GM04504 (cell line): ENCODE data around the gene CDH4.

Experiments used
- DNase-seq: peaks from one replicate; pipeline ENCODE4 v3.0.0-alpha.2; 2012; ENCODE audit warnings: low read depth

The CDH4 gene

DNA sequence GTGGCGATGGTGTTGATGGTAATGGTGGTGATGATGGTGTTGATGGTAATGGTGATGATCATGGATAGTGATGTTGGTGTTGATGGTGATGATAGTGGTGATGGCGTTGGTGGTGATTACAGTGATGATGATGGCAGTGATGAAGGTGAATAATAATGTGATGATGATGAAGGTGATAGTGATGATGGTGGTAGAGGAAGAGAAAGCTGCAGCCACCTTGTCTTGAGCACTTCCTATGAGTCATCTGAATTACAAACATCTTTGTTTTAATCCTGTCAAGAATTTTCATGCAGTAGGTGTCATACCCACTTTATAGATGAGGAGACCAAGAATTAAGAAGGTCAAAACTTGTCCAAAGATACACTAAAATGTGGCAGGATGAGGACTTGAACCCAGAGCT lies 571.2 kb downstream of the CDH4 start:
- DNase-seq = no peak

DNA sequence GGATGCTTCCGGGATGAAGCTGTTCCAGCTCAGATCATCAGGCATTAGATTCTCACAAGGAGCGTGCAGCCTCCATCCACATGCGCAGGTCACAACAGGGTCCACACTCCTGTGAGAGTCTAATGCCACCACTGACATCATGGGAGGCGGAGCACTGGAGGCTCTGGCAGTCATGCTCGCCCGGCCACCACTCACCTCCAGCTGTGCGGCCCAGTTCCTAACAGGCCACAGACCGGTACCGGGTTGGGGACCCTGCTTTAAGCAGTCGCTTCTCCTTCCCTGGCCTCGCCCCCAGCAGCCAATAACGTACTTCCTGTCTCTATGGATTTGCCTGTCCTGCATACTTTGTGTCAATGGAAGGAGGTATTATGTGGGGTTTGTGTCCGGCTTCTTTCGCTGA lies 576.8 kb downstream of the CDH4 start:
- DNase-seq = no peak

DNA sequence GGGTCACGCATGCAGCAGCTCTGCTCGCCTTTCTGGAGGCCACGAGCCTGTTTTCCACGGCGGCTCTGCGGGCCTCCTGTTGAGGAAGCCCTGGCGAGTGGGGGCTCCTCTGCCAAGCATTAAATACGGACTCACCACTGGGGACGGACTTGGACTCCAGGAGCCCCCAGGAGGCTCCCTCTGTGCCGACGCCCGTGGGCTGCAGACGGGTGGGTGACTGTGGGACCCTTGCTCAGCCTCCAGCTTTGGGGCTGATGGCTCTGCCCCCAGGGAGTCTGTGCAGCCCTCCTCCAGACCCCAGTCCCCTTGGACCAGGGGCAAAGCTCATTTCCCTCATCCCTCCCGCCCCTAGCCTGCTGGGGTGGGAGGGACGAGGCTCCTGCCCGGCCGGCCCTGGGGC lies 577.5 kb downstream of the CDH4 start:
- DNase-seq = no peak

DNA sequence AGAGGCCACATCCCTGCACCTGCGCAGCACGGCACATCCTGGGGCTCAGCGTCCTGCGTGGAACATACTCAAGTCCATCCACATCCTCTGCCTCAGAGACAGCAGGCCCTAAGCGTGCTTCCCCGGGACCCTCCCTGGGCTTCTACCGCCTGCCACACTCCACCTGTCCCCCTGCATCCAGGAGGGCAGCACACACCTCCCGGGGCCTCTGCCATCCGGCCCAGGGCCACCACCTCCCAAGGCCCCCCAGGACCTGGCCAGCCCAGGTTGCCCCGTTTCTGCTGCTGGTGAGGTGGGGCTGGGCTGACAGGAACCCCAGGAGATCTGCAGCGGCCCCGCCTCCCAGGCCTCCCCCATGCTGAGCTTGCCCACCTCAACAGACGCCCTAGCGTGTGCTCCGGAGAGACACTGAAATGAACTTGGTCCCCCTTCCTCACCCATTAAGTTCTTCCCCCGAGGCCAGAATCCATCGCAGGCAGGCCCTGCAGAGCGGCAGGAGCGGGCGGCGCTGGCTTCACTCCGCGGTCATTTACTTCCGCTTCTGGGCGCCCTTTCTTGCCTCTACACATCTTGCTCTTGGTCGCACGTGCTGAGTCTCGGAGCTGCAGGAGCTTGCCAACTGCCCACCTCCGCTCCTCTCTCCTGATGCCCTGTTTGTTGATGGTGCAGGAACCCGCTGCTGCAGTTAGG lies 578.3 kb downstream of the CDH4 start:
- no peak for DNase-seq

DNA sequence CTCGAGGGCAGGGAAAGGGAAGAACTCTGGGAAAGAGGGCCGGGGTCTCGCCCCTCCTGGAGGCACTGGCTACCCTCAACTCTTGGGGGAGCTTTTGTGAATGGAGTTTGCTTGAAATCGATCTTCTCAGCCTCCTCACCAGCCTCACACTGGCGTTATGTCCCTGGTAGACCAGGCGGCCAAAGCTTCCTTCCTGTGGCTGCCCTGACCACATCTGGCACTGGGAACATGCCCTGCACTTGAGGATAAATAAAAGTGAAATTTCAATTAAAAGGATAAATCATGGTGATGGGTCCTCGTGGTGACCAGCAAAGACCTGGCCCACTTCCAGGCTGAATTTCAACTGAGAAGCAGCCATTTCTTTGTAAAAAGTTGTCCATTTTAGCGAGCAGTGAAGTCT lies 578.9 kb downstream of the CDH4 start:
- DNase-seq = no peak

DNA sequence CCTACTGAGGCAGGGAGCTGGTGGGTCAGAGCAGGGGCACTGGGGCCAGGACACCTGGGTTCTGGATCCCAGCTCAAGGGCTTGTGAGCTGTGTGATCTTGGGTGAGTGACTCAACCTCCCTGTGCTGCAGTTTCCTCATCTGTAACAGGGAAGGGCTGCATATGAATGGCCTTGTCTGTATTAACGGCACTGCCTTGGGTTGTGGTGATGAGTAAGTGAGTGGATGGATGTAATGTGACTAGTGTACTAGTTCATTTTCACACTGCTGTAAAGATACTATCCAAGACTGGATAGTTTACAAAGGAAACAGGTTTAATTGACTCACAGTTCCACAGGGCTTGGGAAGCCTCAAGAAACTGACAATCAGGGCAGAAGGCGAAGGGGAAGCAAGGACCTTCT lies 580.1 kb downstream of the CDH4 start:
- no peak for DNase-seq

DNA sequence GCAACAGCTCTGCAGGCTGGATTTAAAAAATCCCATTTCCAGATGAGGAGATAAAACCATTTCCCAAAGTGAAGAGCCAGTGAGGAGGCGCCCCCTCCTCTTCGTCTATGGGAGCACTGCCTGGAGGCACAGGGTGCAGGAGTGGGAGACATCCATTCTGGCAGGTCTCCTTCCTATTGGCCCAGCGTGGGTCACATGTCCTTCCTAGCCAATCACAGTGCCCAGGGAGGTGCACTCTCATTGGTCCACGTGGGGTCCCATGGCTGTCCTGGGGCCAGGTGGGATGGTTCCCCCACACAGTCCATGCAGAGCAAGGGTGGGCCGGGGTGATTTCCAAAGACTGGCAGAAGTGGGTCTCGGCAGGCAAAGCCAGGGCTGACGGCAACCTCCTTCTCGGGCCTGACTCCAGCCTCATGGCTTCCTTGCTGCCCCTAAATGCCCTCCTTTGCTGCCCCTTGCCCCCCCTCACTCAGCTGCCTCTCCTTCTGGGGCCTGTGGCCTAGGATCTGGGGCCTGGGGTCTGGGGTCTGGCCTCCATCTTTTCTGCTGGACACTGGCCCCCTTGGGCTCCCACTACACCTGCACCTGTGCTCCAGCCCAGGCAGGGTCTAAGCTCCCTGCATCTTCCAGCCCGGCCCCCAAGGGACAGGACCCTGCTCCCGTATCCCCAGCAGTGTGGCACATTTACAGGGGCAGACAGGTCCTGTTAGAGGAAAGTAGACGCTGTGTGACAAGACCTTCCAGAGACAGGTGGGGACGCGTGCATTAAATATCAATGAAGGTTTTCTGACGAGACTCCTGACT lies 581.9 kb downstream of the CDH4 start:
- DNase-seq = no peak

DNA sequence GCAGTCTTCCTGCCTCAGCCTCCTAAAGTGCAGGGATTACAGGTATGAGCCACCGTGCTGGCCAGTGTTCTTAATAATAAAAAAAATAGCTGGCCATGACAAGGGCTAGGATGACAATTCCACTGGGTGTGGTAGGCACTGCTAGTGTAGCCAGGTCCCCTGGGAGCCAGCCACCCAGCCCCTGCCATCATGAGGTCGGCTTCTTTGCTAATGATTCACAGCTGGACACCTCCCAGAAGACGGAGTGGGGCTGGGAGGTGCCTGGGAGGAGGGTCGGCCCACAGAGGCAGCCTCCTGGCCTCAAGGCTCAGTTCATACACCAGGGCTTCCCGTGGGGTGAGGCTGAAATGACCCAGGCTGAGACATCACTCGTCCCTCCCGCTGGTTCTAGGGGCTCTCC lies 583.2 kb downstream of the CDH4 start:
- DNase-seq = no peak

DNA sequence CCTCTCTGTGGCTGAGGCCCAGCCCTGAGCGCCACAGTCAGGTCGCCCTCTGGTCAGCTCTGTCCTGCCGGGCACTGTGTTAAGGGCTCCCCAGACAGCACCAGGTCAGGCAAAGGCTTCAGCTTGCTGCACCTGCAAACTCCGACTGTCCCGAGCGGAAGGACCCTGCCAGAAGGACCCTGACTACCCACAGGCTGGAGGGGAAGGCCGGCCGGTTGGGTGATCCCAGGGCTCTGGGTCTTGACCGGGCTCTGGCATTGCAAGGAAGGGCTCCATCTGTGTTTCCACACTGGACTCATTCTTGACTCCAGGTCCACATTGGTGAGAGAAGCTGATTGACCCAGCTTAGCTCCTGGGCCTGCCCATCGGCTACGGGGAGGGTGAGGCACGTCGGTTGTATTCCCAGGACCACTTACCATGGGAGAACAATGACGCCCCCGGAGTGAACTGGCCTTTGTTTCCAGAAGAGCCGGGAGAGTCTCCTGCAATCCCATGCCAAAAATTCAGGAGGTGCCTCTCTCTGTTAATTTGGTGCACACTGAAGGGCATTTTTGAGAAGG lies 583.8 kb downstream of the CDH4 start:
- DNase-seq = no peak

DNA sequence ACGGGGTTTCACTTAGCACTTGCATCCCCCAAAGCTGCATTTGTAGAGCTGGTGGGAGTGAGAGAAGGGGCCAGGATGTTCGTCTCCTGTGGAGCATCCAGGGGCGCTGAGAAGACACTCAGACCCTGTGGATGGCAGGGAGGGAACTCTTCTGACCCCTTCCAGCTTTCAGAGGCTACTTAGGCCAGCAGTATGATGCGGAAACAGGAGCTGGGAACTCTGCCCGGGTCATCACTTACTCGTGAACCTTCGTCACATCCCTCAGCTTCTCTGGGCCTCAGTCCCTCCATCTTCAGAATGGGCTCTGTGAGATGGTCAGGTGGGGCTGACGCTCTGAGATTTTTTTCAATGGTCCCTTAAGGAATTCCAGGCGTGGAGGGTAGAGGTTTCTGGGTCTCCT lies 585.1 kb downstream of the CDH4 start:
- DNase-seq = no peak

DNA sequence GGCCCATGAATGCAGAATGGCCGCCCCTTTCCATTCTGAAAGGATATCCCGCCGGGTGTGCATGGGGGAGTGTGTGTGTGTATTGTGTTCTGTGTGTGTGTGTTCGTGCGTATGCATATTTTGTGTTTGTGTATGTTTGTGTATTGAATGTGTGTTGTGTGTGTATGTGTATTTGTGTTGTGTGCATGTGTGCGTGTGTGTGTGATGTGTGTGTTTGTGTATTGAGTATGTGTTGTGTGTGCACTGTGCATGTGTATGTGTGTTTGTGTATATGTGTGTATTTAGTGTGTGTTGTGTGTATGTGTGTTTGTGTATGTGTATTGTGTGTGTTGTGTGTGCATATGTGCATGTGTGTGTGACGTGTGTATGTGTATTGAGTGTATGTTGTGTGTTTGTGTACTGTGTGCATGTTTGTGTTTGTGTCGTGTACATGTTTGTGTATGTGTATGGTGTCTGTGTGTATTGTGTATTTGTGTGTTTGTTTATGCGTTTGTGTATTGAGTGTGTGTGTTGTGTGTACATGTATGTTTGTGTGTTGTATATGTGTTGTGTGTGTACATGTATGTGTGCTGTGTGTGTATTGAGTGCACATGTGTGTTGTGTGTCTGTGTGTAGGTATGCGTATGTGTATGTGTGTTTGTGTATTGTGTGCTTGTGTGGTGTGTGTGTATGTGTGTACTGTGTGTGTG lies 587.3 kb downstream of the CDH4 start:
- no peak for DNase-seq

DNA sequence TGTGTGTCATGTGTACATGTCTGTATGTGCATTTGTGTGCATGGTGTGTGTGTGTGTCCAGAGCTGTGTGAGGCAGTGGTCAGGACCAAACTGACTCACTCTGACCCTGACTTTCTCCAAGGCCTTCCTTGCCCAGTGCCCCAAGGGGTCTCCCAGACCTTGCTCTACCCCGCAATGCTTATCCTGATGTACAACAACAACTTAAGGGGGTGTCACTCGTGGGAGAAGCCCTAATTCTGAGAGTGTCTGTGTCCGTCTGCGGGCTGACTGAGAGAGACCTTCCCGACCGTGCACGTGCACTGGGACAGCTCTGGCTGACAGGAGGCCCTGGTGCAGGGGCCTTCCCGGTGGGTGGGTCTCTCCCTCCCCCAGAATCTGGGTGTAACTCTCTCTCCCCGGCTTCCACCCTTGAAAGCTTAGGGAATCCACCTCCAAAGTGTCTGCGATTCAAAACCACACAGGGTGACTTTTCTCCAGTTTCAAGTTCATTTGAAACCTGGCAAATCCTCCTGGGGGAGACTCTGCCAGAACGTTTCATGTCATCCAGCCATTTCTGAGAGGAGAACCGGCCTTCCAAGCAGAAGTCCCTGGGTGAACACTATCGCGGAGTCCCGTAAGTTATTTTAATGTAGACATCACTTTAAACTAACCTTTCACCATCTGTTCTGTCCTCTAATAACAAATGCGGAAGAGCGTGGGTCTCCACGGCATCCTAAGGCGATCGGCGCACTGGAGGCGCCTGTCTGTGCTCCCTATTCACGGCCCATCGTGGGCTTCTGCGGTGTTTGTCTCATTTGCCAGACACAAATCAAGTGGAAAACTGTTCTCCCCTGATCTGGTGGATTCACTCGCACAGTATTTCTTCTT lies 588.1 kb downstream of the CDH4 start:
- DNase-seq = no peak

DNA sequence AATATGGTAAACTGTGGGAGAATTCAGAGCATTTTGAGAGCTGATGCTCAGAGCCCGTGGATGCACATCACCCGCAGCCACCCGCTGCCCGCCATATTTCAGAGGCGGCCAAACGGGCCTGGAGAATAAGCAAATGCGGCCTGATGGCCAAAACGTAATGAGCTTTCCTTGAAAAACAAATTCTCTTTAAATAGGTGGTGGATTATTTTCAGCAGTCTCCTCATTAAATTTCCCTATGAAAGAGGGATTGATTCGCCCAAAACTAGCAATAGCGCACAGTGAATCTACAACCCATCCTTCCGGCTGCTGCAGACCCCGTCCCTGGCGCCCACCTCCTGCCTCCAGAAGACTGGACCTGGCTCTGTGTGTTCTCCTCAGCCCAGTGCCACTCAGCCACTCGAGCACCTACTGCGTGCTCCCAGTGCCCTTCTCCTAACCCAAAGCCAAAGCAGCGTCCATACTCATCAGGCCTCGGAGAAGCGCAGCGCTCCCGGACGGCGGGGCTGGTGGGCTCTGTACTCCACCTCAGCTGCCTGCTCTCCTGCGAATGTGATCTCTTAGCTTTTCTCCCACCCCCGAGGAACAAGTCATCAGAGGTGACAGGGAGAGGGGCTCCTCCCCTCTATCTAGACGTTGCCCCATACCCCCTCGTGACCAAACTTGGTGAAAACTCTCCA lies 588.9 kb downstream of the CDH4 start:
- DNase-seq = no peak

DNA sequence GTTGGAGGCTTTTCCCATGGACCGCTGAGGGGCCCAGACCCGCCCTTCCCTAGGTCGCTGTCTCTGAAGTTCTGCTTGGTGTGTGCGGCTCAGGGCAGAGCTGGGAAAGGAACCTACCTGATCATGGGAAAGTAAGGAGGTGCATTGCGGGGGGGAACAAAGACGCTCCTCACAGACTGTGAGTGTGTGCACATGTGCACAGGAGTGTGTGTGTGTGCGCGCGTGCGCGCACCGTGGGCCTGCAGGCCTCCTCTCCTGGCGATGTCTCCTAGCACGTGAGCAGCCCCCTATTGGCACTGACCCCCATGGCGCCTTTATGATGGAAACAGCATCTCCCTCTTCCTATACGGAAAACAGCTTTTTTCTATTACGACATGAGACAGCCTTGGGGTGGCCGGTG lies 589.5 kb downstream of the CDH4 start:
- DNase-seq = no peak

DNA sequence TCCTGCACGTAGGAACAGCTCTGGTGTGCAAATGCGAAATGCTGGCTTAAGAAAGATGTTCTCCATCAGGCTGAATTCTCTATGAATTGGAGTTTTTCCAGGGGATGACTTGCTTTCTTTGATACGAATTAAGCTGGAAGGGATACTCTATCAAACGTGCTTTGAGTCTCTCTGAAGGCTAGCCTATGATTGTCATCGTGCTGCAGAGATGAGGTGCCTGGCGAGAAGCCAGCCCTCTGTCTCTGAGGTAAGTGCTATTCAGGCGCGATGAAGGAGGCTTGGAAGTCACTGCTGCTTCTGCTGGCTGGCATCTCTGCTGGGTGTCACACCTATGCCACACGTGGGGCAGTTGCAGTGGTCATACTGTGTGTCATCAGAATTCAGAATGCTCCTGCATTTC lies 589.9 kb downstream of the CDH4 start:
- DNase-seq = no peak

DNA sequence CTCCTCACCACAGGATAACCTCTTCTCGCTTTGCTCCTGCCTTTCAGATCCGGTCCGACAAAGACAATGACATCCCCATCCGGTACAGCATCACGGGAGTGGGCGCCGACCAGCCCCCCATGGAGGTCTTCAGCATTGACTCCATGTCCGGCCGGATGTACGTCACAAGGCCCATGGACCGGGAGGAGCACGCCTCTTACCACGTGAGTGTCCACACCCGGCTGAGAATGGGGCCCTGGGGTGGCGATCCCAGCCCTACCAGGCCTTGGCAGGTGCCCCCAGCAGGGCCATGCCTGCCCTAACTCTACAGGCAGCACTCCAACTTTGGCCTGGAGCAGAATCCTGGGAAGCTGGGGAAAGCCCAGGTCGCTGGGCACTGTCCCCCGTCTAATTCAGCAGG lies 592.6 kb downstream of the CDH4 start:
- no peak for DNase-seq

DNA sequence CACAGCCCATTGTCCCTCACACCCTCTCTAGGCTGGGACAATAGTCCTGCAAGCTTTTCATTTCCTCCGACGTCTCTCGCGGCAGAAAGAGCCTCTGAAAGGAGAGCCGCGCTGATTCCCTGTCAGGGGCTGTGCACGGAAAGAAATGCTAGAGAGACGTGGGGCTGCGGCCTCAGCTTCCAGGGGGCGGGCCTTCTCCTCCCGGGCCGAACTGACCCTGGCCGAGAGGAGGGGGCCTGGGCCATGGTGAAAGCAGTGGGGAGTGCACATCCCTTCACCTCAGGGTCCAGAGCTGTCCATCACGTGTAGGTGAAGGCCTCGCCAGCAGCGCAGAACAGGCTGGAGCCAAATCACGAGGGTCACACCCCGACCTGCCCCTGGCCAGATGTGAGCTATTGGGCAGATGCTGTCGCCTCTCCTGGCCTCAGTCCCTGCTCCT lies 593.2 kb downstream of the CDH4 start:
- DNase-seq = no peak

DNA sequence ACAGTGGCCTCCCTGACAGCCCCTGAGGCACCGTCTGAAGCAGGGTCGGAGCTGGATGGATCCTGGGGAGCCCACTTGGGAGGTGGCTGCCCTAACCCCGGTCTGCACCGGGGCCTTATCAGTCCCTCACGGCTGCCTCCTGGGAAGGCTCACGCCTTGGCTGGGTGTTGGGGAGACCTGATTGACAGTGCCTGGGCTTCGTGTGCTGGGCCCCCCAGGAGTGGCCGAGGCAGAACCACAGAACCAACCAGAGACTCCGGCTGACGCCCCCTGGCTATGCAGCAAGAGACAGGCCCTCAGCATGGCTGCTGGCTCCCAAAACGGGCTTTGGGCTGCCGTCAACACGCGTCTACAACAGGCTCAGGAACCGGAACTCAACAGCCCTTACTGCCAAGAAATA lies 594.0 kb downstream of the CDH4 start:
- DNase-seq = no peak

DNA sequence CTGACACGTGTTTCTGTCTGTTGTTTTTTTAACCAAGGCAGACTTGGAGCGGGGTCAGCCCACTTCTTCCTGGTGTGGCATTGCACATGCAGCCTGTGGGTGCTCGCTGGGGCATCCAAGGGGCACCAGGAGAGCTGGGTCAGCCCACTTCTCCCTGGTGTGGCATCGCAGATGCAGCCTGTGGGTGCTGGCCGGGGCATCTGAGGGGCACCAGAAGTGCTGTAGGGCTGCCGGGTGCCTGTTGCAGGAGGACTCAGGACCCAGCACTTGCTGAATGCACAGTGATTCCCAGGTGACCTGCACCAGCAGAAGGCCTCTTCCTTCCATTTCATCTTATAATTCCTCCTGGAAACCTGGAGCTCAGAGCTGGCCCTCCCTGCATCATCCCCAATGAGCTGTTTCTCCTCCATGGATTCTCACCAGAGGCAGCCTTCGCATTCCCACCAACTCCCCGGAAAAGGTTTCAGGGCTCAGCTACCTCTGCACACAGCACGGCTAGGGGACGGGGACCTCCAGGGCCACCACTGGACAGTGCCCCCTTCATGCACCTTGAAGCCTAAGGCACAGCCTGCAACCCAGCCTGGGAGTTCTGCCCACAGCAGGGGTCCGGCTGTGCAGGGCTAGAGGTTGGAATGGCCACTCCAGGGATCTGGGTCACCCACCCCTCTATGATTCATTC lies 594.8 kb downstream of the CDH4 start:
- DNase-seq = no peak

DNA sequence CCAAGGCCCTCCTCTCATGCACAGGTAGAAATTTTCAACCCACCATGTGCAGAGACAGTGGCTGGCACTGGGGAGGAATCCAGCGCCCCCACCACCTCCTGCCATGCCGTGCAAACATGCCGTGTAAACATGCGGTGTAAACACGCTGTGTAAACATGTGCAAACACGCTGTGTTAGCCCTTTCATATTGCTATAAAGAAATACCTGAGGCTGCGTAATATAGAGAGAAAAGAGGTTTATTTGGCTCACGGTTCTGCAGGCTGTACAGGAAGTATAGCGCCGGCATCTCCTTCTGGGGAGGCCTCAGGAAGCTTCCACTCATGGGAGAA lies 595.3 kb downstream of the CDH4 start:
- DNase-seq = no peak

DNA sequence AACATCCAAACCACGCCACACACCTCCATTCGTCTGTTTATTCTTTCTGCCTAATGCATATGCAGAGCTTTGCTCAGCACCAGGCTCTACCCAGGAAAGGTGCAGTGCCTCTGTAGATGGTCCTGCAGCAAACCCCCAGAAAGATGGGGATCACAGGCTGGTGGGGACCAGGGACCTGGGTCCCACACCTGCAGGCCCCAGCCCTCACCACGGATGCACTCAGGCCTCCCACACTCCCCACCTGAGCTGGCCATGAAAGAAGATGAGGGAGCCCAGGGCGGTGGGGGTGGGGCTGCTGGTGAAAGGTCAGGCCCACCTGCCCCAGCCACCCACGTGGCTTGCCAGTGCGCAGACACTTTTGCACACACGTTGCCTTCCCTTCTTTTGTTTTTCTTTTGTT lies 595.9 kb downstream of the CDH4 start:
- DNase-seq = no peak
